Rectal smooth muscle tissue (tissue), 1 donor: Measurements from ENCODE around the gene PRICKLE1.
"Not testable (repeated sequence)": the region's sequence is repeated elsewhere in the genome, so short reads cannot be mapped to it uniquely, and the experiment has no call there.

Source experiments
- H3K27ac ChIP-seq: one replicate; pipeline ENCODE4 v1.7.0; 2013; ENCODE audit warnings: low read depth, low read length, inconsistent platforms
- H3K27me3 ChIP-seq: one replicate; pipeline ENCODE4 v1.7.0; 2013; ENCODE audit warnings: low read length; ENCODE audit not compliant: control insufficient read depth, insufficient read depth
- H3K36me3 ChIP-seq: one replicate; pipeline ENCODE4 v1.7.0; 2013; ENCODE audit warnings: low read length; ENCODE audit not compliant: control insufficient read depth, insufficient read depth
- H3K4me1 ChIP-seq: one replicate; pipeline ENCODE4 v1.7.0; 2013; ENCODE audit warnings: low read length; ENCODE audit not compliant: control insufficient read depth, insufficient read depth
- H3K4me3 ChIP-seq: one replicate; pipeline ENCODE4 v1.7.0; 2013; ENCODE audit warnings: low read length
- H3K9ac ChIP-seq: one replicate; pipeline ENCODE4 v1.7.0; 2013; ENCODE audit warnings: low read length

Gene PRICKLE1

DNA sequence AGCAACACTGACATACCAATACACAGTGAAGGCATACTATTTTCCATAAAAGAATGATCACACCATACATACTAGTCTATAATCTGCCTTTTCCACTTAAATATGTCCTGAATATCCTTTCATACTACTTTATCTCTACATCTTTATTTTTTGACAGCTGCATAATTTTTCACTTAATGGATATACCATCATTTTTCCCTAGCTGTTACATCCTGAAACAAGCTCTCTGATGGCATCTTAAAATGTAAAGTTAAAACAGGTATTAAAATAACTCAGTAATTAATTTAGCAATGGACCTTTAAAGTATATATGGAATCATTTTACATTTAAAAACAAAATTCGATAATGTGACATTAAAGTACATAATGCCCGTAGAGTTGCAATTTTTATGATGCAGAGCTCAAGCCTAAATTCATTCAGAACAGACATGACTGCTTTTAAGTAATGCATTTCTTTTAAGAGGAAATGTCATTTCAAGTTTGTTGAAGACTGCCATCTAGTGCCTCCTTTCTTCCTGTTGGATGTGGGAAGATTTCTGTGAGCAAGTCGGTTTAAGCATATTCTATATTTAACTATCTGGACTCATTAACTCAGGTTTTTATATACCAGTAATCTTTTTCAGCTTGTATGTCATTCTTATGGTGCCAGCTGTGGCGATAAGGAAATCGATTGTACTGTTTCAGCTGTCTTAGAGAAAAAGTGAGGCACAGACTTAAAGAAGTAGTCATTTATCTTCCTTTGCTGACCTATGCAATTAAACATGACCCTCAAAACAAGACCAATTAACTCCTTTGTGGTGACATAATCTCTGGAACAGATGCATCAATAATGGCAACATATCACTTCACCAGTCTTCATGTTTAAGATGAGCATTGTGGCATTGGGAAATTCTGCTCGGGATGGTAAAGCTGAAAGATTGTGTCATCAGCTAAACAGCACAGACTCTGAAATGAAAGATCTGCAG is 20.3 kb downstream of the PRICKLE1 start:
- H3K27ac ChIP-seq = no peak overlapping the region
- H3K4me3 ChIP-seq = no peak overlapping the region
- H3K36me3 ChIP-seq = no peaks in the 10 kb centered on the region
- H3K4me1 ChIP-seq = no peaks in the 10 kb centered on the region
- no peak overlapping the region for H3K9ac ChIP-seq
- no peaks in the 10 kb centered on the region for H3K27me3 ChIP-seq

DNA sequence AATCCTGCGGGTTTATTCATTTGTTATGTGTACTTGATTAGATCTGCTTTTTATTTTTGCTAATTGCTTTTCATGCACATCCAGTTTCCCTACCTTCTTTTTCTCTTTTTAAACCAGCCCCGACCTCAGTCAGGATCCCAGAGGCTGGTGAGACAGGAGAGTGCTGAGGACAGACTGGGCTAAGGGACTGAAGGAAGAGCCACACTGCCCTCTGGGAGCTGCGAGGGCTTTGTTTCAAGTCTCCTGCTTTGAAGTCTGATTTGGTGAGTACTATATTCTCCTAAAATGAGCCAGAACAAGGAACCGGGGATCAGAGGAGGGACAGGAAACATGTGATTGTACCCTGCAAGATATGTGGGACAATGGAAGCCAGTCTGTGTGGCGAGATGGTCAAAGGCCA is 23.9 kb downstream of the PRICKLE1 start:
- Histone ChIP-seq H3K27me3 (no peaks in the 10 kb centered on the region), H3K9ac (no peak overlapping the region), H3K4me1 (no peaks in the 10 kb centered on the region), H3K27ac (no peak overlapping the region), H3K36me3 (no peaks in the 10 kb centered on the region), H3K4me3 (no peak overlapping the region)

DNA sequence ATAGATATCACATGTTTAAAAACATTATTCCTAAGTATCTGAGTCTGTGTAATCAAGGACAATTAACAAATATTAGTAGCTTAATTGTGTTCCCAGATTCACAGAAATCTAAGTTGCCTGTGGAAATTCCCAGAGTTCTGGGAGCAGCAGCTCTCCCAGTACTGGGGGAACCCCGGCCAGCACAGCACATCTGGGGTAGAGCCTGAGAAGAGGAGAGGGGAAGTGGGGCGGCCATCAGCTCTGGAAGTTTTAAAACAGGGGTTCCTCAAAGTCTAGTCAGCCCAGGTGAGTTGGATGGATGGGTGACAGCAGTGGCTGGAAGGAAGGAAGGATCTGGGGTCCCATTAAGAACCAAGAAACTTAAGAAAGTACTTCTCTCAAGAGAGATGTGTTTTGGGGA is 24.6 kb downstream of the PRICKLE1 start:
- Histone ChIP-seq H3K36me3 (no peaks in the 10 kb centered on the region), H3K9ac (no peak overlapping the region), H3K27ac (no peak overlapping the region), H3K27me3 (no peaks in the 10 kb centered on the region), H3K4me1 (no peaks in the 10 kb centered on the region), H3K4me3 (no peak overlapping the region)

DNA sequence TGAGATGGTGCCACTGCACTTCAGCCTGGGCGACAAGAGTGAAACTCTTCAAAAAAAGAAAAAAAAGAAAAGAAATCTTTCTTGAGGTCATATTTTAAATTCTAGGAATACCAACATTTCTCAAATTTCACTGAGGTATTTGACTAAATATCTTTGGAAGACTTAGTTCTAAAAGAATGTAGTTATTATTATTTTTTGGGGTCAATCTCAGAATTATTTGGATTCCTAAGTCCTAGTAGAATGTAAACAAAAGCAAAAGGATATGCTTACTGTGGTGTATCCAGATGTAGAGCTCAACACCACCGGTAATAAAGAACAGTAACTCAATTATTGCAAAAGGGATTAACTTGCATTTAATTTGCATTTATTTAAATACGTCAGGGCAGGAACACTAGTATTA is 25.0 kb downstream of the PRICKLE1 start:
- Histone ChIP-seq H3K27me3 (no peaks in the 10 kb centered on the region), H3K4me1 (no peaks in the 10 kb centered on the region), H3K9ac (no peak overlapping the region), H3K27ac (no peak overlapping the region), H3K4me3 (no peak overlapping the region), H3K36me3 (no peaks in the 10 kb centered on the region)

DNA sequence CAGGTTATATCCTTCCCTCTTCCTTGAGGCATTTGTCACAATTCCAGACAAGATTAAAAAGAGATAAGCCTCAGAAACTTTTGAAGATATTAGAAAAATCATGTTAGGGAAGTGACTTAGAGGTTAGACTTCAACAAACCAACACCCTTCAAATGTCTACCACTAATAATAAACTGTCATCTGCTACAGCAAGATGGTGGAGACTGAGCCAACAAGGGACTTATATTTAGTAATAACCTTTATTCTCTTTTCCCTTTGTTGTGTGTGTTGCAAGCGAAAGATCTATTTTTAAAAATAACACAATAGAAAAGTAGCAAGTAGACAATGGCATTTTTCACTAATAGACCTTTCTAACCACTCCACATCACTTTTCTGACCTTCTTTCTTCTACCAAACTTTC is 28.6 kb downstream of the PRICKLE1 start:
- Histone ChIP-seq H3K9ac (no peak overlapping the region), H3K4me1 (no peaks in the 10 kb centered on the region), H3K27ac (no peak overlapping the region), H3K36me3 (no peaks in the 10 kb centered on the region), H3K4me3 (no peak overlapping the region), H3K27me3 (no peaks in the 10 kb centered on the region)

DNA sequence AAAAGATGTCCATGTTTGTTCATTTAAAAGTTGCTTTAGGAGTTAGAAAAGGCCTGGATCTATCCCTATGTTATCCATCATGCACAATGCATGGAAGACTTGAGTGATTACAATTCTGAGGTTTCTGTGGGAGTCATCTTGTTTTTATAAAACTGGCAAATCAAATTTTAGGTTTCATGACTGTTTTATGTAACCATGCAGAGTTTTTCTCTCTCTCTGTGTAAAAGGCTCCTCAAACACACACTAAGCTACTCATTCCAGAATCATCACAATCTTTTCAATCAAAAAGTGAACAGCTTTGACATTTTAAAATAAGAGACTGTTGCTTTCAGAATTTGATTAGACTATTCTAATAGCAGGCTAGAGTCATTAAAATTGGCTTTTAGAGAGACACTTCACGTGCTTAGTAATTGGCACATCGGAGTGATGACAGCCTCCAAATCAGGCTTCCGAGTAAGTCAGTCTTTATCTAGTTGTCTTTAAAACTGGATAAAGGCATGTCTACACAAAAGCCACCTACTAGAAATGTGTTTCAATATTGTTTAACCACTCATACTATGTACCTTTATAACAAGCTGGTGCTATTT is 31.9 kb downstream of the PRICKLE1 start:
- H3K4me1 ChIP-seq = no peaks in the 10 kb centered on the region
- H3K9ac ChIP-seq = no peak overlapping the region
- no peaks in the 10 kb centered on the region for H3K27me3 ChIP-seq
- H3K36me3 ChIP-seq = no peaks in the 10 kb centered on the region
- H3K4me3 ChIP-seq = no peak overlapping the region
- H3K27ac ChIP-seq = no peak overlapping the region

DNA sequence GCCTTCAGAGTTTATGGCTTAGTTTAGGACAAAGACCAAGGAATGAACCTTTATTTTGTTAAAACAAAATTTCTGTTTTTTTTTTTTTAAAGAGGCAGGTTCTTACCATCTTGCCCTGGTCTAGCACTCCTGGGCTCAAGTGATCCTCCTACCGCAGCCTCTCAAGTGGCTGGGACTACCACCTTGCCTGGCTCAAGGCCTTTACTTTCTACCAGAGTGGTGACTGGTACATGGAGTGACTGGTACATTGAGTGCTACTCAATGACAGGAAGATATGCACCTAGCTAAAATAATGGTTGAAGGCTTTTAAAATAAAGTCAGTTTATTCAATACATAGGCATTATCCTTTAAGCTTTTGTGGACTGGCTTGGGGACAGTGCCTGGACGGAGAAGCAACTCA is 32.6 kb downstream of the PRICKLE1 start:
- Histone ChIP-seq H3K36me3 (no peaks in the 10 kb centered on the region), H3K9ac (no peak overlapping the region), H3K4me1 (no peaks in the 10 kb centered on the region), H3K4me3 (no peak overlapping the region), H3K27ac (no peak overlapping the region), H3K27me3 (no peaks in the 10 kb centered on the region)

DNA sequence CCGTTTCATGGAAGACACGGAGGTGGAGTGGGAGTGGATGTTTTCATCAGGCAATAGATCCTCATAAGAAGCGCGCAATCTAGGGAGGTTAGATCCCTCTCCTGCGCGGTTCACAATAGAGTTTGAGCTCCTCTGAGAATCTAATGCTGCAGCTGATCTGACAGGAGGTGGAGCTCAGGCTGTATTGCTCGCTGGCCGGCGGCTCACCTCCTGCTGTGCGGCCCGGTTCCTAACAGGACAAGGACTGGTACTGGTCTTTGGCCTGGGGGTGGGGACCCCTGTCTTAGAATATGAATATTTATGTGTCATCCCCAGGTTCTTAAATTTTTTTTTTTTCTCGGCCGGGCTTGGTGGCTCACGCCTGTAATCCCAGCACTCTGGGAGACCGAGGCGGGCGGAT is 36.7 kb downstream of the PRICKLE1 start:
- no peak overlapping the region for H3K4me3 ChIP-seq

DNA sequence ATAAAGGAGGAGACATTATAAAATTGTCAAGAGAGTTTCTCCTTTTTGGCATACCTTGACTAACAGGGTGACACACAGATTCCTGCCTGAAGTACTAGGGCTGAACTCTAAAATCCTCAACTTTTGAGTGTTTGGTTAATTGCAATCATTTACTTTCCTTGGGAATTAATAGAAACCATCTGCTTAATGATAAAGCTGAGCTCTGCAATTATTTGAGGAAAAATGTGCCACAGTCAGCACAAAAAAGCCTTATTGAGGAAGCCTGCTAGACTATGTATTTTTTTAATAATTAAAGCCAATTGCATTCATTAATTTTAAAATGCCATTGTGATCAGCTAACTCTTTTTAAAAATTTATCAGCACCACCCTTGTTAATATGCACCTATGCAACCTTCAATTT is 38.7 kb downstream of the PRICKLE1 start:
- H3K4me1 ChIP-seq = no peaks in the 10 kb centered on the region
- no peak overlapping the region for H3K27ac ChIP-seq
- H3K27me3 ChIP-seq = no peaks in the 10 kb centered on the region
- H3K9ac ChIP-seq = no peak overlapping the region
- H3K36me3 ChIP-seq = no peaks in the 10 kb centered on the region
- H3K4me3 ChIP-seq = no peak overlapping the region

More for the DNA sequence above, 36.7 kb downstream of the PRICKLE1 start:
- Histone ChIP-seq H3K9ac (no peak overlapping the region), H3K27me3 (no peaks in the 10 kb centered on the region), H3K27ac (no peak overlapping the region), H3K4me1 (no peaks in the 10 kb centered on the region), H3K36me3 (no peaks in the 10 kb centered on the region)

DNA sequence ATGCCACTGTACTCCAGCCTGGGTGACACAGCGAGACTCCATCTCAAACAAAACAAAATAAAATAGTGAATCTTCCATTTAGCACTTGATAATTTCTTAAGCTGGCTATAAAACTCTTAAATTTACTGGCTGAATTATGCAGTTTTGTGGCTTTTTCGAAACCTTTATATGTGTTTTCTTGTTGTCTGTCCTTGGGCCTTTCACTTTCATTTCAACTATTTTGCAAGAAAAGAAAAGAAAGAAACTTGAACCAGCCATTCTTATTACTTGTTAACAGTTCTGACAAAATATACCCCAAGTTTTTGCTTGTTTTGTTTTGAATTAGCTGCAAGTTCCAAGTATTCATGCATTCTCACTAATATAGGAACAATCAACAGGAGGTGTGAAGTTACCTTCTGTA is 42.8 kb downstream of the PRICKLE1 start:
- H3K27me3 ChIP-seq = no peaks in the 10 kb centered on the region
- H3K4me1 ChIP-seq = no peaks in the 10 kb centered on the region
- H3K9ac ChIP-seq = no peak overlapping the region
- no peak overlapping the region for H3K4me3 ChIP-seq
- no peaks in the 10 kb centered on the region for H3K36me3 ChIP-seq
- H3K27ac ChIP-seq = no peak overlapping the region

DNA sequence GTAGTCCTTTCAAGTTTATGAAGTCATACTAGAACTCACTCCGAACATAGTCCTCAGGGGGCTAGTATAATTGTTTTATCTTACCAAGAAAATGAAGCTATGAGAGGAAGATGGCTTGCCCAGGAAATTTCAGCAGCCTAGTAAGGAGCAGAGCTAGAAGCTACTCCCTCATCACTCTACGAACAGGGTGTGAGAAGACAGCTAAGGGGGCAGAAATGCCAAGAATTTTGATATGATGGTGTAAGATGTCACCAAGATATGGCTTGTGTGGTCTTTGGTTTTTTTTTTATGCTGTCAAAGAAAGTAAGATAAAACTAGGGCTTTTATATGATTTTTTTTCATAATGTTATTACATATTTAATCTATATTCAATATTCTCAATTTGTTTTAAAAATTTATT is 47.6 kb downstream of the PRICKLE1 start:
- no peak overlapping the region for H3K9ac ChIP-seq

DNA sequence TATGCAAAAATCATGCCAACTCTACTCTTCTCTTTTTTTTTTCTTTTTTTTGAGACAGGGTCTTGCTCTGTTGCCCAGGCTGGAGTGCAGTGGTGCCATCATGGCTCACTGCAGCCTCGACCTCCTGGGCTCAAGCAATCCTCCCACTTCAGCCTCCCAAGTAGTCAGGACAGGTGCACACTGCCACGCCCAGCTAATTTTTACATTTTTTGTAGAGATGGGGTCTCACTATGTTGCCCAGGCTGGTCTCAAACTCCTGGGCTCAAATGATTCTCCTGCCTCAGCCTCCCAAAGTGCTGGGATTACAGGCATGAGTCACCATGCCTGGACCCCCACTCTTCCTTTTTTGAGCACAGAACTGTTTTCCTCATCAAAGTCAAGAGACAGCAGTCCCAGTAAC is 48.2 kb downstream of the PRICKLE1 start:
- H3K27ac ChIP-seq, H3K36me3 ChIP-seq, H3K9ac ChIP-seq, H3K4me1 ChIP-seq, H3K27me3 ChIP-seq, H3K4me3 ChIP-seq: not testable (repeated sequence)

More for the DNA sequence above, 47.6 kb downstream of the PRICKLE1 start:
- Histone ChIP-seq H3K27me3 (no peaks in the 10 kb centered on the region), H3K36me3 (no peaks in the 10 kb centered on the region), H3K27ac (no peak overlapping the region), H3K4me3 (no peak overlapping the region), H3K4me1 (no peaks in the 10 kb centered on the region)

DNA sequence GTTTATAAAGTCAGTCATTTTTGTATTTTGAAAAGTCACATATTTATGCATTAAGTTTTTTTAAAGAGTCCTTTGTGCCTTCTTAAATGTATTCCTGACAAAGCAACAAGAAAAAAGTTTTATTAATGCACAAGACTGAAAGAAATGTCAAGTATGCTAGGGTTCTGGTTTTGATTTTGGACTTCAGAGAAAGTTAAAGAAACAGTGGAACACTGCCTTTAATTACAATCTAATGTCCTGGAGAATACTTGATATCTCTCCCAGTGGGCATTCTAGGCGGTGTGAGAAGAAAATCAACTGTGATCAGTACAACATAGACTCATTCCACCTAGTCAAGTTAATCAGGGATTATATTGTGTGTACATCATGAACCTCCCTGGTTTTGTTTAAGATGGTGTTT is 49.9 kb downstream of the PRICKLE1 start:
- Histone ChIP-seq H3K9ac (no peak overlapping the region), H3K27ac (no peak overlapping the region), H3K27me3 (no peaks in the 10 kb centered on the region), H3K4me3 (no peak overlapping the region), H3K4me1 (no peaks in the 10 kb centered on the region), H3K36me3 (no peaks in the 10 kb centered on the region)
